CD4-positive, alpha-beta T cell (primary cell): Measurements from ENCODE around the gene ACLY. TPM values are rescaled to one million over a fixed set of nuclear protein-coding genes. Genes with fewer than 3 reads are reported as not detected.
"Not testable (repeated sequence)": the region's sequence is repeated elsewhere in the genome, so short reads cannot be mapped to it uniquely, and the experiment has no call there.

Experiments used
- ATAC-seq: fragments of 200-7000 bp; cut with Tn5 transposase; one replicate; pipeline ENCODE4 v1.10.0; 2022; ENCODE audit warnings: mild to moderate bottlenecking; ENCODE audit not compliant: poor library complexity
- CTCF ChIA-PET: fragments of 350-600 bp; sonication (Branson Sonifier 250); formaldehyde crosslinking; loops from one replicate; lab custom pipeline; 2021; ENCODE audit warnings: antibody characterized with exemption, inconsistent platforms; lab: Charles Lee
- POLR2A ChIA-PET: fragments of 350-600 bp; sonication (Branson Sonifier 250); formaldehyde crosslinking; loops from one replicate; lab custom pipeline; 2021; ENCODE audit warnings: antibody characterized with exemption, inconsistent platforms; lab: Charles Lee
- DNase-seq, 14 experiments: peaks; one replicate each; pipeline ENCODE4 v3.0.0-alpha.2; 2013 to 2020; ENCODE audit warnings: mixed read lengths in 2 of 14
- H3K27ac ChIP-seq, 2 donors: one replicate each; pipeline versions ENCODE4 v1.5.1 to v1.7.0; 2013; ENCODE audit warnings: low read length in 2 of 2, low read depth in 1 of 2, mild to moderate bottlenecking in 1 of 2
- H3K27me3 ChIP-seq, 2 experiments: 1 replicate in 1 of 2; 2 replicates in 1 of 2; pipeline versions ENCODE4 v1.6.1 to v1.7.0; 2013; ENCODE audit warnings: low read length in 2 of 2, control low read depth in 1 of 2, mild to moderate bottlenecking in 1 of 2, moderate library complexity in 1 of 2; ENCODE audit not compliant: insufficient read depth in 2 of 2, control insufficient read depth in 1 of 2
- H3K36me3 ChIP-seq: one replicate; pipeline ENCODE4 v1.6.1; 2013; ENCODE audit warnings: low read length, control low read depth; ENCODE audit not compliant: insufficient read depth
- H3K4me1 ChIP-seq: one replicate; pipeline ENCODE4 v1.6.1; 2013; ENCODE audit warnings: low read length, control low read depth; ENCODE audit not compliant: insufficient read depth
- H3K4me3 ChIP-seq: one replicate; pipeline ENCODE4 v1.5.1; 2013; ENCODE audit warnings: mild to moderate bottlenecking, low read length, moderate library complexity
- H3K9me3 ChIP-seq, 2 experiments: 1 replicate in 1 of 2; 2 replicates in 1 of 2; pipeline versions ENCODE4 v1.6.1 to v1.7.0; 2013; ENCODE audit warnings: low read length in 2 of 2, mild to moderate bottlenecking in 2 of 2, control low read depth in 1 of 2, moderate library complexity in 1 of 2; ENCODE audit not compliant: control insufficient read depth in 1 of 2, insufficient read depth in 1 of 2
- H3K27ac Mint-ChIP-seq: one replicate; pipeline ENCODE4 v1.8.0; 2020; ENCODE audit warnings: mixed read lengths
- H3K27me3 Mint-ChIP-seq: one replicate; pipeline ENCODE4 v1.8.0; 2021; ENCODE audit warnings: mixed read lengths
- H3K36me3 Mint-ChIP-seq: one replicate; pipeline ENCODE4 v1.8.0; 2021; ENCODE audit warnings: low read depth, mixed read lengths
- H3K4me1 Mint-ChIP-seq: one replicate; pipeline ENCODE4 v1.8.0; 2021; ENCODE audit warnings: low read depth, mixed read lengths
- H3K4me3 Mint-ChIP-seq: one replicate; pipeline ENCODE4 v1.8.0; 2020; ENCODE audit warnings: mild to moderate bottlenecking, mixed read lengths
- H3K9me3 Mint-ChIP-seq: one replicate; pipeline ENCODE4 v1.8.0; 2020; ENCODE audit warnings: mixed read lengths
- intact Hi-C, 2 experiments: fragments of 100-400 bp; cut with DNase I in 1 of 2; cut with micrococcal nuclease in 1 of 2; formaldehyde crosslinking; loops; one replicate each; pipeline versions ENCODE4 v1.15.1 to v1.9.0; 2023 to 2025; cut with DNase I, micrococcal nuclease
- total RNA-seq, 174 experiments: library from RNA in 2 of 174; stranded (reverse) in 2 of 174; gene quantifications; one replicate each; pipeline ENCODE4 v1.2.3 and lab custom pipeline; 2021 to 2026
- TF ChIP-seq, protein P1 (sequence below): fragments of 200-600 bp; IDR thresholded peaks from one replicate; pipeline ENCODE4 v1.8.0; 2022; ENCODE audit warnings: antibody characterized with exemption, mild to moderate bottlenecking

ACLY gene
- total RNA-seq, 2 experiments from 2014 or later, result 25.9 to 28.3 TPM

DNA sequence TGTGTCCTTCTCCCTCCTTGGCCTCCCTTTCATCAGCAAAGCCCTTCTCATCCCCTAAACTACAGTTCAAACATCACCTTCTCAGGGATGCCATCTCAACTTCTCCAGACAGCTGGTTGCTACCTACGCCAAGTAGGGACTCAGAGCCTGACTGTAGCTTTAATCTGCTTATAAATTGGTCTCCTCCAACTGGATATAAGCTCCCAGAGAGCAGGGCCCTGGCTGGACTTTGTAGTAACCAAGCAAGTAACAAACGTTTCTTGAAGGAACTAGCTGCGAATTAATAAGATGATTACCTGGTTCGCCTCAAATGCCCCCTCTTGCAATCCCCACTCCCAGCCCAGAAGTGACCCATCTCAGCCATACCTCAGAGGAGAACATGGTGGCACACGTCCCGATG is 36.0 kb downstream of the ACLY start:
- peaks cover 83% of the 10 kb centered on the region for H3K36me3 Mint-ChIP-seq
- no peak overlapping the region for H3K4me3 Mint-ChIP-seq
- ChIA-PET CTCF (interaction anchor here (1.0 kb wide), 1 partner anchor 71 kb away, joined by 3 read pairs; the partner anchor contains the start of gene P3H4), POLR2A (no interaction called here)
- H3K36me3 ChIP-seq, result peaks cover 89% of the 10 kb centered on the region
- no peaks in the 10 kb centered on the region for H3K4me1 ChIP-seq
- intact Hi-C loops, result no loop called here
- H3K27me3 Mint-ChIP-seq, result no peaks in the 10 kb centered on the region
- no peak overlapping the region for H3K4me3 ChIP-seq
- H3K27me3 ChIP-seq, result no peaks in the 10 kb centered on the region
- no peaks in the 10 kb centered on the region for H3K9me3 Mint-ChIP-seq
- DNase-seq (no peak), ATAC-seq (no peak)
- no peak overlapping the region for H3K27ac ChIP-seq
- TF ChIP-seq, protein P1, sequence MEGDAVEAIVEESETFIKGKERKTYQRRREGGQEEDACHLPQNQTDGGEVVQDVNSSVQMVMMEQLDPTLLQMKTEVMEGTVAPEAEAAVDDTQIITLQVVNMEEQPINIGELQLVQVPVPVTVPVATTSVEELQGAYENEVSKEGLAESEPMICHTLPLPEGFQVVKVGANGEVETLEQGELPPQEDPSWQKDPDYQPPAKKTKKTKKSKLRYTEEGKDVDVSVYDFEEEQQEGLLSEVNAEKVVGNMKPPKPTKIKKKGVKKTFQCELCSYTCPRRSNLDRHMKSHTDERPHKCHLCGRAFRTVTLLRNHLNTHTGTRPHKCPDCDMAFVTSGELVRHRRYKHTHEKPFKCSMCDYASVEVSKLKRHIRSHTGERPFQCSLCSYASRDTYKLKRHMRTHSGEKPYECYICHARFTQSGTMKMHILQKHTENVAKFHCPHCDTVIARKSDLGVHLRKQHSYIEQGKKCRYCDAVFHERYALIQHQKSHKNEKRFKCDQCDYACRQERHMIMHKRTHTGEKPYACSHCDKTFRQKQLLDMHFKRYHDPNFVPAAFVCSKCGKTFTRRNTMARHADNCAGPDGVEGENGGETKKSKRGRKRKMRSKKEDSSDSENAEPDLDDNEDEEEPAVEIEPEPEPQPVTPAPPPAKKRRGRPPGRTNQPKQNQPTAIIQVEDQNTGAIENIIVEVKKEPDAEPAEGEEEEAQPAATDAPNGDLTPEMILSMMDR, result no peak
- no peaks in the 10 kb centered on the region for H3K9me3 ChIP-seq
- H3K27ac Mint-ChIP-seq, result no peak overlapping the region
- H3K4me1 Mint-ChIP-seq, result no peaks in the 10 kb centered on the region

DNA sequence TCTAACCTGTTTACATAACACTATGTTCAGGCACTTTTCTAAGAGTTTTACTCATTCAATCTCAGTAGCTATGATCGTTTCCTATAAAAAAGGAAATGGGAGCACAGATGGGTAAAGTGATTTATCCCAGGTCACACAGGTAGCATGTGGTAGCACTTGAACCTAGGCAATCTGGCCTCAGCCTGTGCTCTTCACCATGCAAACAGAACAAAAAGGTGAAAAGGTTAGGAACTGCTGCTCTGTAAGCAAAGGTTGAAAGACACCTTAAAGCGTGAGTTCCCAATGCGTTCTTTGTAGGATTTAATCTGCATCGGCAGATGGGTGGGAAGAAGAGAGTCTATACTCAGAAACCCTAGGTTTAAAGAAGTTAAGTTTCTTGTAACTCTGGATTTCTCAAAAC is 38.6 kb downstream of the ACLY start:
- peaks cover 76% of the 10 kb centered on the region for H3K36me3 Mint-ChIP-seq
- TF ChIP-seq, protein P1, result no peak
- no peak overlapping the region for H3K27ac ChIP-seq
- POLR2A ChIA-PET, result no interaction called here
- DNase-seq (no peak), ATAC-seq (no peak)
- H3K4me3 Mint-ChIP-seq, result no peak overlapping the region
- no peaks in the 10 kb centered on the region for H3K27me3 Mint-ChIP-seq
- H3K4me3 ChIP-seq, result no peak overlapping the region
- no peaks in the 10 kb centered on the region for H3K27me3 ChIP-seq
- no peak overlapping the region for H3K27ac Mint-ChIP-seq
- H3K9me3 Mint-ChIP-seq, result no peaks in the 10 kb centered on the region
- CTCF ChIA-PET, result no interaction called here
- H3K4me1 ChIP-seq, result no peaks in the 10 kb centered on the region
- H3K9me3 ChIP-seq, result no peaks in the 10 kb centered on the region
- intact Hi-C loops, result no loop called here
- no peaks in the 10 kb centered on the region for H3K4me1 Mint-ChIP-seq
- peaks cover 69% of the 10 kb centered on the region for H3K36me3 ChIP-seq

DNA sequence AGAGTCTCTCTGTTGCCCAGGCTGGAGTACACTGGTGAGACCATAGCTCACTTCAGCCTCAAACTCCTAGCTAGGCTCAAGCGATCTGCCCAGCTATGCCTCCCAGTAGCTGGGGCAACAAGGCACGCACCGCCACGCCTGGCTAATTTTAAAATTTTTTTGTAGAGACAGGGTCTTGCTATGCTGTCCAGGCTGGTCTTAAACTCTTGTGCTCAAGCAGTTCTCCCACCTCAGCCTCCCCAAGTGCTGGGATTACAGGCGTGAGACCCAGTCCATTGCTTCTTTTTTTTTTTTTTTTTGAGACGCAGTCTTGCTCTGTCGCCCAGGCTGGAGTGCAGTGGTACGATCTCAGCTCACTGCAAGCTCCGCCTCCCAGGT is 44.5 kb downstream of the ACLY start:
- H3K27ac Mint-ChIP-seq, DNase-seq, intact Hi-C loops, H3K27me3 ChIP-seq, H3K9me3 ChIP-seq, ATAC-seq, H3K27ac ChIP-seq, CTCF ChIA-PET, H3K4me1 Mint-ChIP-seq, H3K9me3 Mint-ChIP-seq, H3K4me1 ChIP-seq, H3K4me3 ChIP-seq, H3K27me3 Mint-ChIP-seq, H3K4me3 Mint-ChIP-seq: not testable (repeated sequence)
- H3K36me3 Mint-ChIP-seq, result peaks cover 78% of the 10 kb centered on the region
- POLR2A ChIA-PET, result interaction anchor here (1.0 kb wide), 1 partner anchor 9 kb away, joined by 7 read pairs; the partner anchor contains the start of gene KLHL11
- peaks cover 66% of the 10 kb centered on the region for H3K36me3 ChIP-seq
